PC-3 (cell line): ENCODE results near the gene MKI67.

Experiments used
- CTCF ChIP-seq: fragments of 300-600 bp; sonication (generic); conservative IDR thresholded peaks from 2 replicates; pipeline ENCODE4 v1.5.1; 2017; ENCODE audit warnings: antibody characterized with exemption, low read depth, mild to moderate bottlenecking, low read length
- EZH2 ChIP-seq: fragments of 300-600 bp; sonication (generic); IDR thresholded peaks from one replicate; pipeline ENCODE4 v1.6.1; 2017; ENCODE audit warnings: antibody characterized with exemption, mild to moderate bottlenecking, low read length; ENCODE audit not compliant: unreplicated experiment
- EZH2phosphoT487 ChIP-seq: fragments of 300-600 bp; sonication (generic); IDR thresholded peaks from 2 replicates; pipeline ENCODE4 v1.6.1; 2018; ENCODE audit warnings: mild to moderate bottlenecking, antibody characterized with exemption, low read length, borderline replicate concordance

- TF ChIP-seq CTCF, result no peak
- no peak for TF ChIP-seq EZH2
- TF ChIP-seq EZH2phosphoT487, result no peak
Measured at GRCh38 chr10:128054163-128054970, 71.9 kb downstream of the MKI67 start.
